Stimulated activated CD4-positive, alpha-beta T cell treated with anti-CD3 and anti-CD28 coated beads, Interleukin-1b, Interleukin-23, amount 100 ng/mL, for 4 hours (primary cell): Measurements from ENCODE around the gene TATDN3.
"Not testable (repeated sequence)": the region's sequence is repeated elsewhere in the genome, so short reads cannot be mapped to it uniquely, and the experiment has no call there.

Experiments used
- DNase-seq, 2 donors: peaks; one replicate each; pipeline ENCODE4 v3.0.0-alpha.2; 2020; ENCODE audit warnings: low read depth in 2 of 2

Gene TATDN3

DNA sequence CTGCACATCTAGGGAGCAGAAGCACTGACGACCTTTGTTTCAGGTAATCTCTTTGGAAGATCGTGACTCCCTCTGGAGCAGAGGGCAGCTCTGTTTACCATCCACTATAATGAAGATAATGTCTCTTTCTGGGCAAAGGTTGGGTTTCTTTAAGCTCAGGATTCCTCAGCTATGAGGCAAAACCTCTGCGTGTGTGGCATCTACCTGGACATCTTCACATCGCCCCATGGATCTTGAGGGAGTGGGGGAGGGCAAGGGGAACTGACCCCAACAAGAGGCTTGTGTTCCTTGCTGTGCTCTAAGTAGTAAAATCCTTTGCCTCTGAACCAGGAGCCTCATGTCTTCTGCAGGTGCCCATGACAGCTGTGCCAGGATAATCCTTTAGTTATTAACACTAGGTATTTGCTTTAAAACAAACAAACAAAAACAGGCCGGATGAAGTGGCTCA, 36.2 kb downstream of the TATDN3 start:
- DNase-seq, result no peak

GRCh38 chr1:212828395-212828794, 36.7 kb downstream of the TATDN3 start:
- no peak for DNase-seq

DNA sequence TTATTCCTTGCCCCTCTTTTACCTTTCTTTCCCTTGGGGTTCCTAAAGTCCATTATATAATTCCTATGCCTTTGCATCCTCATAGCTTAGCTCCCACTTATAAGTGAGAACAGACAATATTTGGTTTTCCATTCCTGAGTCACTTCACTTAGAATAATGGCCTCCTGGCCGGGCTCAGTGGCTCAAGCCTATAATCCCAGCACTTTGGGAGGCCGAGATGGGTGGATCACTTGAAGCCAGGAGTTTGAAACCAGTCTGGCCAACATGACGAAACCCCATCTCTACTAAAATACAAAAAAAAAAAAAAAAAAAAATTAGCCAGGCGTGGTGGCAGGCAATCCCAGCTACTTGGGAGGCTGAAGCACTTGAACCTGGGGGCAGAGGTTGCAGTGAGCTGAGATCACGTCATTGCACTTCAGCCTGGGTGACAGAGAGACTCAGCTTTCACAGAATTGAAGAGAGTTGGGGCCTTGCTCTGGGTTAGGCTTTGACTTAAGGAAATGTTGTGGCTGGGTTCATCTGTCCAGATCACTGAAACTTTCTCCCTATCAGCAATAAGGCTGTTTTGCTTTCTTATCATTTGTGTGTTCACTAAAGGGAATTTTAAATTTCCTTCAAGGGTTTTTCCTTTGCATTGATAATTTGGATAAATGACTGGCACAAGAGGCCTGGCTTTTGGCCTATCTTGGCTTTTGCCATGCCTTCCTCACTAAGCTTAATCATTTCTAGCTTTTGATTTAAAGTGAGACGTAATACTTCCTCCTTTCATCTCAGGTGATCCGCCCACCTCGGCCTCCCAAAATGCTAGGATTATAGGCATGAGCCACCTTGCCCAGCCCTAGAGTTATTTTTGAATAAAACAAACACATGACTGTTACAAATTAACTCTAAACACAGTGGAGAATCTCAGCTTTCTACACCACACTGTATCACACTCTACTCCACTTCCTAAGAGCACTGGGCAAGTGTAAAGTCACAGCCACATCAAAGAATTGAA, 41.8 kb downstream of the TATDN3 start:
- DNase-seq, result not testable (repeated sequence)

DNA sequence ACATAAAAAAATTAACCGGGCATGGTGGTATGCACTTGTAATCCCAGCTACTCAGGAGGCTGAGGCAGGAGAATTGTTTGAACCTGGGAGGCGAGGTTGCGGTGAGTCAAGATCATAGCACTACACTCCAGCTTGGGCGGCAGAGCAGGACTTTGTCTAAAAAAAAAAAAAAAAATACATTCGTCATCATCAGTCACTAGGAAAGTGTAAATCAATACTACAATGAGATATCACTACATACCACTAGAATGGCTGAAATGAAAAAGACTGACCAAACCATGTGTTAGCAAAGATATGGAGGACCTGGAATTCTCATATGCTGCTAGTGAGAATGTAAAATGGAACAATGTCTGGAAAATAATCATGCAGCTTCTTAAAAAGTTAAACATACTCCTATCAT, 46.5 kb downstream of the TATDN3 start:
- DNase-seq, result no peak

DNA sequence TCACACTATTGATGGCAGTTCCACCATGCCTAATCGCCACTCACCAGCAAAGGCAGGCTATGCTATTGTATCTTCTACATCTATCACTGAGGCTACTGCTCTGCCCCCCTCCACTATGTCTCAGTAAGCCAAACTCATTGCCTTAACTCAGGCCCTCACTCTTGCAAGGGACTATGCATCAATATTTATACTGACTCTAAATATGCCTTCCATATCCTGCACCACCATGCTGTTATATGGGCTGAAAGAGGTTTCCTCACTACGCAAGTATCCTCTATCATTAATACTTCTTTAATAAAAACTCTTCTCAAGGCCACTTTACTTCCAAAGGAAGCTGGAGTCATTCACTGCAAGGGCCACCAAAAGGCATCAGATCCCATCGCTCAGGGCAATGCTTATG, 52.8 kb downstream of the TATDN3 start:
- not testable (repeated sequence) for DNase-seq

- DNase-seq, result no peak
Measured at GRCh38 chr1:212847549-212847948, 55.9 kb downstream of the TATDN3 start, which contains the start of gene SPATA45. TSS of gene SPATA45 (minus strand) at chr1:212847649. CDS start at chr1:212836149, 11,500 bp downstream.

DNA sequence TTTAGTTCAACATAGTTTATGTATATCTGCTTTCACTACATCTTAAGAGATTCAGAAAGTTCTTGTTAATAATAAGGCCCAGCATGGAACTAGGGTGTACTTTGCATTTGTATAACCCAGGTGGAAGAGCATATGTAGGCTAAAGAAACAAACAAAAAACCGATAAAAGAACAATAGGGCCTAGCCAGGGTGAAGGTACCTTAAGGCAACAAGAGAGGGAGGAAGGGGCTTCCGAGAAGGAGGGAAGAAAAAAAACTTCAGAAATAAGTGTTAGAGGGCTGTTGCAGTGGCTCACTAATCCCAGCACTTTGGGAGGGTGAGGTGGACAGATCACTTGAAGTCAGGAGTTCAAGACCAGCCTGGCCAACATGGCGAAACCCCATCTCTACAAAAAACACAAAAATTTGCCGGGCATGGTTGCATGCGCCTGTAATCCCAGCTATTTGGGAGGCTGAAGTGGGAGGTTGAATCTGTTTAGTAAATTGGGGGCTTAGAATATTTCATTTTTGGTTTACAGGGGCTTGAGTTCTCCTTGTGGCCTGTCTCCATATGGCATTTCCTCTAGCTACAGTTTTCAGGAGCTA, 60.5 kb downstream of the TATDN3 start:
- DNase-seq, result no peak

DNA sequence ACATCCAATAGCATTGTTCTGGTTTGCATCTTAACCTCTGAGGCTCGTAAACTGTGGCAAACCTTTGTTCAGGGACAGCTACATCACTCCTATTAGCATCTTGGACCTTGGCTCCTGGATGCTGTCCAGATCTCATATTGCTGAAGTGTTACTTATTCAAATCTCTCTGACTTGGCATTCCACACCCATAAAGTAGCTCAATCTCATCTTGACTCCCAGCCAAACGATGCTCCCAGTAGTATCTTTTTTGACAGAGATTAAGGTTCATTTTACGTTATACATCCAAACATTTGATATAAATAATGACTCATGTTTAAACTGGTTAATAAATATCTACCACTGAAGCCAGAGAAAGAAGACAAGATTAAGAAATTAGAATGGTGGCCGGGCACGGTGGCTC, 62.0 kb downstream of the TATDN3 start:
- DNase-seq, result no peak

DNA sequence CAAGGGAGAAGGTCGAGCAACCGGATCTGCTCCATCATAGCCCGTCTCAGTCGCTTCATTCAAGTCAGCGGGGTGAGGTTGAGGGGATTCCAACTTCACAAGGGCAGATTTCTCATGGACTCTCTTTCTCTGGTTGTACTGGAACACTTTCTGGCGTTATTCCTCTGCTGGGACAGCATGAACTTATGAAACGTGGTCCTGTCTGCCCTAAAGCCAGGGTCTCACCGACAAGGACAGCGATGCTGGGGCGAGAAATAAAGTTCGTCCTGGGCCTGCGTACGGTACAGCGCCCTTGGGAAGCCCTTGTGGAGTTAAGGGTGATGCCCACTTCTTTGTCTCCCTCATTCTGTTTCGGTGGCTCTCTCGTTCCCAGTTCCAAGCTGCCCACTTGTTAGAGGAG, 65.1 kb downstream of the TATDN3 start:
- DNase-seq, result no peak

DNA sequence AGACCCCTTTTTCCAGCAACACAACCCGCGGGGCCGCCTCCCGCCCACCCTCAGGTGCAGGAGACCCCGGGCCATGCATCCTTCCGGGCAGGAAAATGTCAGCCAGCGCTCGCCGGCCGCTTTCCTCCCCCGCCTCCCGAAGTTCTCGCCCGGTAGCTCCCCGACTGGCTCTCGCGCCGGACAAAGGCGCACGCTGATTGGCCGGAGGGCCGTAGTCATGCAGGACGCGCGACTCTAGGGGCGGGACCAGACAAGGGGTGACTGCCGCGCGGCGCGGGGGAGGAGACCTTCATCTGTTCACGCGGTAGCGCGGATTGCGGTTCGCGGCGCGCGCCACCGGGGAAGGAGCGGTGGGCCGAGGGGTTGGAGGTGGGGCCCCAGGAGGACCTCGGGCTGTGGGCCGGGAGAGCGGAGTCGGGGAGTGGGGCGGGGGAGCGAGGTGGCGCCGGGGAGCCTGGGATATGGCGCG, 66.3 kb downstream of the TATDN3 start, which contains the start of gene FLVCR1:
Gene FLVCR1 (plus strand): TSS at position 284 of the 469 bp plus-strand sequence. CDS start 178 bp downstream, at position 462.
- peak; percentile 78 to 86 for DNase-seq

GRCh38 chr1:212858461-212859265, 67.0 kb downstream of the TATDN3 start:
- no peak for DNase-seq

DNA sequence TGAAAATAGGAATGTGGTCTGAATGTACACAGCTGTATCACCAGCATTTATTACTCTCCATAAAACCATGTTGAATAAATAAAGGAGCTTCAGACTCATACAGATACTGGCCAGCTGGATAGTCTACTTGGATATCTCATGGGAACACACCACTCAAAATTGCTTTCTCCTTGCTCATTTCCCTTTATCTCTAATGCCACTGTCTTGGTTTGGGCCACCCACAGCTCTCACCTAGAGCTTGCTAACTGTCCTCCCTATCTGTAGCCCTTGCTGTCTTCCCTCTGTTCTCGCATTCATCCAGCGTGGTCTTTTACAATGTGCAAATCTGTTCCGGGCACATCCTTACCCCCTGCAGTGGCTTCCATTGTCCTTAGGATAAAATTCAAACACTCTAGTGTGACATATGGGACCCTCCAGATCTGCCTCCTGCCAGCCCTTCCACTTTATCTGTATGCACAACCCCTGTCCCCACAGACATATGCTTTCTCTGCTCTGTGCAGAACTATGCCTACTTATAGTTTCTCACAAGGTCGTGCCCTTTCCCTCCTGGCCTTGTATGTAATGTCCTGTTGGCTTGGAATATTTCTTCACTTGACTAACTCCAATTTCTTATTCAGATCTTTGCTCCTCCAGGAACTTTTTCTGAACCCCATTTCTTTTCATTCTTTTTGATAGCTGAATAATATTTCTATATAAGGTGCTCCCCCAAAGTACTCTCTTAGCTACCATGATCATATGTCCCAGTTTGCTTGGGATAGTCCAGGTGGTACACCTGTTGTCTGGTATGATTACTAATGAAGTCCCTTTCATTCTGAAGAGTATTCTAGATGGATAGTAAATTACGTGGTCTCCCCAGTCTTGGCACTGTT, 69.3 kb downstream of the TATDN3 start:
- DNase-seq, result no peak

DNA sequence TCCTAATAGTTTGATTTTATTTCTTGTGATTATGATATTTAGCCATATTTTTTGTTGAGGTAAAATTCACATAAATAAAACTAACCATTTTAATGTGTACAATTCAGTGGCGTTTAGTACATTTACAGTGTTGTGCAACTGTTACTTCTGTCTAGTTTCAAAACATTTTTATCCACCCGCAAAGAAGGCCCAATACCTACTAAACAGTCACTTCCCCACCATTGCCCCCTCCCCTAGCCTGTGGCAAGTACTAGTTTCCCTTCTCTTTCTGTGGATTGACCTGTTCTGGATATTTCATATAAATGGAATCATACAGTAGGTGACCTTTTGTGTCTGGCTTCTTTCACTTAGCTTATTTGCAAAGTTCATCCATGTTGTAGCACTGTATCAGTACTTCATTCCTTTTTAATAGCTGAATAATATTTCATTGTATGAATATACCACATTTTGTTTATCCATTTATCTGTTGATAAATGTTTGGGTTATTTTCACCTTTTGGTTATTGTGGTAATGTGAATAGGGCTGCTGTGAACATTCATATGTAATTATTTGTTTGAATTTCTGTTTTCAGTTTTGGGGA, 70.5 kb downstream of the TATDN3 start:
- DNase-seq, result no peak

GRCh38 chr1:212863345-212863744, 71.7 kb downstream of the TATDN3 start:
- not testable (repeated sequence) for DNase-seq

- no peak for DNase-seq
Measured at GRCh38 chr1:212864201-212864600, 72.5 kb downstream of the TATDN3 start.
